SK-N-MC (cell line): Measurements from ENCODE around the gene CS.
"Not testable (repeated sequence)": the region's sequence is repeated elsewhere in the genome, so short reads cannot be mapped to it uniquely, and the experiment has no call there.

Source experiments
- EZH2 ChIP-seq: fragments of 200-600 bp; sonication (generic); IDR thresholded peaks from one replicate; pipeline ENCODE4 v1.6.1; 2017; ENCODE audit warnings: antibody characterized with exemption
- POLR2AphosphoS5 ChIP-seq: IDR thresholded peaks from 2 replicates; pipeline ENCODE4 v1.6.1; 2012; ENCODE audit warnings: mild to moderate bottlenecking, low read depth, low read length, borderline replicate concordance

DNA sequence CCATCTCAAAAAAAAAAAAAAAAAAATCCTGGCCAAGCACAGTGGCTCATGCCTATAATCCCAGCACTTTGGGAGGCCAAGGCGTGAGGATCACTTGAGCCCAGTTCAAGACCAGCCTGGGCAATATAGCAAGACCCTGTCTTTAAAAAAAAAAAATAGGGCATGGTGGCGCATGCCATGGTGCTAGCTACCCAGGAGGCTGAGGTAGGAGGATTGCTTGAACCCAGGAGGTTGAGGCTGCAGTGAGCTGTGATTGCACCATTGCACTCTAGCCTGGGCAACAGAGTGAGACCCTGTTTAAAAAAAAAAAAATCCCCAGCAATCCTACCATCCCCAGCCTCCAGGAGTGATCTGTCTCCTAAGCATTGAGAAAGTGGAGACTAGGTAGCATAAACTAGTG lies 42.2 kb upstream of the CS start:
- not testable (repeated sequence) for TF ChIP-seq POLR2AphosphoS5, EZH2
